Parathyroid adenoma (tissue), 2 donors: ENCODE measurements around the gene CNOT1.
"Not testable (repeated sequence)": the region's sequence is repeated elsewhere in the genome, so short reads cannot be mapped to it uniquely, and the experiment has no call there.

Experiments
- H2AFZ ChIP-seq: fragments of 300-600 bp; sonication (generic); one replicate; pipeline ENCODE4 v1.7.0; 2017; ENCODE audit warnings: antibody characterized with exemption, mild to moderate bottlenecking
- H3K27ac ChIP-seq: fragments of 300-600 bp; sonication (generic); one replicate; pipeline ENCODE4 v1.7.0; 2017
- H3K27me3 ChIP-seq: fragments of 300-600 bp; sonication (generic); one replicate; pipeline ENCODE4 v1.7.0; 2017; ENCODE audit warnings: low read length; ENCODE audit not compliant: control insufficient read depth, insufficient read depth
- H3K36me3 ChIP-seq: fragments of 300-600 bp; sonication (generic); one replicate; pipeline ENCODE4 v1.7.0; 2017; ENCODE audit warnings: low read length; ENCODE audit not compliant: control insufficient read depth, insufficient read depth
- H3K4me1 ChIP-seq: fragments of 300-600 bp; sonication (generic); one replicate; pipeline ENCODE4 v1.7.0; 2017; ENCODE audit warnings: control low read depth
- H3K4me2 ChIP-seq: fragments of 300-600 bp; sonication (generic); one replicate; pipeline ENCODE4 v1.7.0; 2017; ENCODE audit warnings: low read length
- H3K4me3 ChIP-seq: fragments of 300-600 bp; sonication (generic); one replicate; pipeline ENCODE4 v1.7.0; 2017; ENCODE audit warnings: low read depth, low read length
- H3K79me2 ChIP-seq: fragments of 300-600 bp; sonication (generic); one replicate; pipeline ENCODE4 v1.7.0; 2017; ENCODE audit warnings: control low read depth
- H3K9ac ChIP-seq: fragments of 300-600 bp; sonication (generic); one replicate; pipeline ENCODE4 v1.7.0; 2017; ENCODE audit warnings: mild to moderate bottlenecking
- H3K9me3 ChIP-seq: fragments of 300-600 bp; sonication (generic); one replicate; pipeline ENCODE4 v1.7.0; 2017; ENCODE audit warnings: low read length; ENCODE audit not compliant: control insufficient read depth
- TF ChIP-seq, protein P1 (sequence below): fragments of 300-600 bp; sonication (generic); IDR thresholded peaks from one replicate; pipeline ENCODE4 v1.7.0; 2017; ENCODE audit warnings: antibody characterized with exemption, mild to moderate bottlenecking
- donor health status: primary hyperparathyroidism.

CNOT1 gene

DNA sequence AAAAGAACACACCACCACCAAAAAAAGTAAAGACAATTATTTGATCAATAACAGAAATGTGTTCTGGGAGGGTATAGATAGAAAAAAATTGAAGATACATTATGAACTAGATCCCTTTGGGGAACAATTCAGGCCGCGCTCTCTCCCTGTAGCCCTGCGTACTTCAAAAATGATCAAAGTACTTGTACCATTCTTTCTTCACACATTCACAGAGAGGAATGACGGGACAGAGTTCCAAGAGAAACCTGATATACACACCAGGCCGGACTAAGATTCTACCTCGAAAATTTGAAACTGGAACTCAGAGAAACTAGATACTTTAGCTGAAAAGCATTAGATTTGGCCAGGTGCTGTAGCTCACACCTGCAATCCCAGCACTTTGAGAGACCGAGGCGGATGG is 50.0 kb downstream of the CNOT1 start:
- TF ChIP-seq, protein P1, sequence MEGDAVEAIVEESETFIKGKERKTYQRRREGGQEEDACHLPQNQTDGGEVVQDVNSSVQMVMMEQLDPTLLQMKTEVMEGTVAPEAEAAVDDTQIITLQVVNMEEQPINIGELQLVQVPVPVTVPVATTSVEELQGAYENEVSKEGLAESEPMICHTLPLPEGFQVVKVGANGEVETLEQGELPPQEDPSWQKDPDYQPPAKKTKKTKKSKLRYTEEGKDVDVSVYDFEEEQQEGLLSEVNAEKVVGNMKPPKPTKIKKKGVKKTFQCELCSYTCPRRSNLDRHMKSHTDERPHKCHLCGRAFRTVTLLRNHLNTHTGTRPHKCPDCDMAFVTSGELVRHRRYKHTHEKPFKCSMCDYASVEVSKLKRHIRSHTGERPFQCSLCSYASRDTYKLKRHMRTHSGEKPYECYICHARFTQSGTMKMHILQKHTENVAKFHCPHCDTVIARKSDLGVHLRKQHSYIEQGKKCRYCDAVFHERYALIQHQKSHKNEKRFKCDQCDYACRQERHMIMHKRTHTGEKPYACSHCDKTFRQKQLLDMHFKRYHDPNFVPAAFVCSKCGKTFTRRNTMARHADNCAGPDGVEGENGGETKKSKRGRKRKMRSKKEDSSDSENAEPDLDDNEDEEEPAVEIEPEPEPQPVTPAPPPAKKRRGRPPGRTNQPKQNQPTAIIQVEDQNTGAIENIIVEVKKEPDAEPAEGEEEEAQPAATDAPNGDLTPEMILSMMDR = no peak
- H3K27me3 ChIP-seq = no peaks in the 10 kb centered on the region
- H2AFZ ChIP-seq = no peak overlapping the region
- H3K9me3 ChIP-seq = no peaks in the 10 kb centered on the region
- no peaks in the 10 kb centered on the region for H3K36me3 ChIP-seq
- no peaks in the 10 kb centered on the region for H3K79me2 ChIP-seq
- no peak overlapping the region for H3K9ac ChIP-seq
- no peak overlapping the region for H3K27ac ChIP-seq
- no peak overlapping the region for H3K4me3 ChIP-seq
- no peaks in the 10 kb centered on the region for H3K4me1 ChIP-seq
- H3K4me2 ChIP-seq = no peak overlapping the region

DNA sequence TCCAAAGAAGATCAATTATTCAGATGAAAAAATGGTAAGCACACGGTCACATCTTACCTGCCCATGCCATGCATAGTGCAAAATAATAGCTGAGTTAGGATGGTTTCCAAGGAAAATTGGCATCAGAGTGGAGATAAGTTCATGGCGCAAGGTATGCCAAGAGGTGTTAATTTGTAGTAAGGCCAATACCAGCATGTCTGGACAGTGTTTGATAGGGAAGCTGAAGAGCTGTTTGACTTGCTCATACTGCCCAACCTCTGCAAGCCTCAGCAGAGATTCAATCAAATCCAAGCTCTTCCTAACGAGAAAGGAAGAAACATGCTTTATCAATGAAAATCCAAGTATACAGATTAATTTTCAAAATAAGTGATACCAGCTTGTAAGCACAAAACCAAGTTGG is 51.0 kb downstream of the CNOT1 start:
- Histone ChIP-seq H3K36me3 (no peaks in the 10 kb centered on the region), H3K9ac (no peak overlapping the region), H3K4me2 (no peak overlapping the region), H3K9me3 (no peaks in the 10 kb centered on the region), H3K79me2 (no peaks in the 10 kb centered on the region), H3K4me1 (no peaks in the 10 kb centered on the region), H2AFZ (no peak overlapping the region), H3K27me3 (no peaks in the 10 kb centered on the region), H3K27ac (no peak overlapping the region), H3K4me3 (no peak overlapping the region)
- TF ChIP-seq, protein P1 = no peak

DNA sequence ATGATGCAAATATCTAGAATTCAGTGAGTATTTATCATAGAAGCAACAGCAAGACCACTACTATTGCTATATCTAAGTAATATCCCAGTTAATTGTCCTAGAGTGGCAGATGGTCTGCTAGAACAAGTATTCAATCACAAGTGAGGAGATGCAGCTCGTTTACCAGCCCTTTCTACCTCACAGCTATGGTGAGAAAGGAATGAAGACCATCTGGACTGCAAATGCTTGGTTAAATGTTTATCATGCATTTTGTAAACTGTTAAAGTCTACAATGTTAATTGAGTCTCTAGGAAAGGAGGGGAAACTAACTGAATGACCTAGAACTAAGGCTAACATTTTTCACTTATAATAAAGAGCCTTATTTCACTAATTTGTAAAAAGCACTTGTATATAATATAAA is 52.5 kb downstream of the CNOT1 start:
- no peaks in the 10 kb centered on the region for H3K9me3 ChIP-seq
- H3K9ac ChIP-seq = no peak overlapping the region
- no peaks in the 10 kb centered on the region for H3K4me1 ChIP-seq
- no peak overlapping the region for H3K4me2 ChIP-seq
- H3K27me3 ChIP-seq = no peaks in the 10 kb centered on the region
- no peak overlapping the region for H3K27ac ChIP-seq
- H3K4me3 ChIP-seq = no peak overlapping the region
- TF ChIP-seq, protein P1 = no peak
- no peak overlapping the region for H2AFZ ChIP-seq
- no peaks in the 10 kb centered on the region for H3K79me2 ChIP-seq
- no peaks in the 10 kb centered on the region for H3K36me3 ChIP-seq

DNA sequence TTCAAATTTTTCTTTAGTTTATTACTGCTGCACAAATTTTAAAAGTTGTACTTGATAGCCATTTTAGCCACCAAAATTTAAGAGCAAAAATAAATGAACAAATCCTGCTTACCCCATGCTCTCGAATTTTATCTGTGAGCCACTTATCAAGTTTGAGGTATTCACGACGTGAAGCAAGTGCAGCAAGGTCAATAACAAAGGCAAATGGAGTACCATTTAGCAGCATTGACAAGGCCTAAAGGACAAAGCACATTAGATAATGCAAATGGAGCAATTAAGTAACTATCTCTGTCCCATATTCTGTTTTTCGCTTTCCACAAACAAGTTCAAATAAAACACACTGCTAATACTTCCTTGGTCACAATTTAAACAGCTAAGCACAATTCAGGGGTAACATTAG is 54.7 kb downstream of the CNOT1 start:
- Histone ChIP-seq H3K4me3 (no peak overlapping the region), H3K27me3 (no peaks in the 10 kb centered on the region), H3K79me2 (peaks cover 5% of the 10 kb centered on the region), H3K36me3 (no peaks in the 10 kb centered on the region), H3K9me3 (no peaks in the 10 kb centered on the region), H3K4me2 (no peak overlapping the region), H3K9ac (no peak overlapping the region), H3K27ac (no peak overlapping the region), H3K4me1 (no peaks in the 10 kb centered on the region), H2AFZ (no peak overlapping the region)
- TF ChIP-seq, protein P1 = no peak

DNA sequence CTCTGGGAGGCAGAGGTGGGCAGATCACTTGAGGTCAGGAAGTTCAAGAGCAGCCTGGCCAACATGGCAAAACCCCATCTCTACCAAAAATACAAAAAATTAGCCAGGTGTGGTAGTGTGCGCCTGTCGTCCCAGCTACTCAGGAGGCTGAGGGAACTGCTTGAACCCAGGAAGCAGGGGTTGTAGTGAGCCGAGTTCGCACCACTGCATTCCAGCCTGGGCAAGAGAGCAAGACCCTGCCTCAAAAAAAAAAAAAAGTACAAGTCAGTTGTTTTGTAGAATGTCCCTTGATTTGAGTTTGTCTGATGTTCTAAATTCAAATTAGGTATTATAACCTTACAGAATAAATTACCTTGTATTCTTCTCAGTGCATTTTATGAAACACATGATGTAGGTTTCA is 63.9 kb downstream of the CNOT1 start:
- H3K4me2 ChIP-seq, H3K27ac ChIP-seq, H3K36me3 ChIP-seq, H3K27me3 ChIP-seq, H3K9me3 ChIP-seq, H3K4me3 ChIP-seq, H3K9ac ChIP-seq, H3K4me1 ChIP-seq, H2AFZ ChIP-seq: not testable (repeated sequence)
- H3K79me2 ChIP-seq = peaks cover 24% of the 10 kb centered on the region
